GM19043 (cell line): ENCODE measurements around the gene AHI1.
"Not testable (repeated sequence)": the region's sequence is repeated elsewhere in the genome, so short reads cannot be mapped to it uniquely, and the experiment has no call there.

ENCODE experiments used
- ATAC-seq: cut with Tn5 transposase; IDR thresholded peaks from one replicate; pipeline ENCODE4 v1.9.1; 2021; ENCODE audit warnings: low read depth; ENCODE audit not compliant: unreplicated experiment

AHI1 gene

DNA sequence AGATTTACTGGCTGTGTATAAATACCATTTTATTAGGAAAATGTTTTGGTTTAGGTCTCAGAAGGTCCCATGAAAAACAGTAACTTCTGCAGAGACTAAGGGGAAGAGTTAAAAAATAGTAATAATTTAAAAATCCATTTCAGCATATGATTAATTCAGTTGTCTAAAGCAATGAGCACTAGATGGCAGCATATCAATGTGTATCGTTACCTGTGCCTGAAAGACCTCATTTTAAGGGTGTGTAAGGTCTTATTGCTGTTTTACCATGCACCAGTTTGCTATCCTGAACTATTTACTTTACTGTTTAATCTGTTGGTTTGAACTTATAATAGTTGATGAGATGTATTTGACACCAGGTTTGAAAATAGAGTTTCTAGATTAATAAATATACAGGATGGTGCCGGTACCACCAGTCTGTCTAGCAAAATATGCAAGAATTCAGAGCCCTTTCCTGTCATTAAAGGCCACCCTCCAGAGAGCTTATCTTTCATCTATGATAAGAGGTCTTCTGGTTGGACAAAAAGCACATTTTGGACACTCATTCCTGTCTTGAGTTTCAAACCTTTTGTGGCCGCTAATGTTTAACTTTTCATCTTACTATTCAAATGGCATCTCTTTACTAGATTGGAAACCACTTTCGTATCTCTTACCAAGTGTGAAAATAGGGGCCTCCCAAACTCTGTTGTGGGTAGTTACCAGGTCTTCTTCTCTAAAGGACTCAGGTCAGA is 8.9 kb upstream of the AHI1 start:
- peak; percentile 93 for ATAC-seq

DNA sequence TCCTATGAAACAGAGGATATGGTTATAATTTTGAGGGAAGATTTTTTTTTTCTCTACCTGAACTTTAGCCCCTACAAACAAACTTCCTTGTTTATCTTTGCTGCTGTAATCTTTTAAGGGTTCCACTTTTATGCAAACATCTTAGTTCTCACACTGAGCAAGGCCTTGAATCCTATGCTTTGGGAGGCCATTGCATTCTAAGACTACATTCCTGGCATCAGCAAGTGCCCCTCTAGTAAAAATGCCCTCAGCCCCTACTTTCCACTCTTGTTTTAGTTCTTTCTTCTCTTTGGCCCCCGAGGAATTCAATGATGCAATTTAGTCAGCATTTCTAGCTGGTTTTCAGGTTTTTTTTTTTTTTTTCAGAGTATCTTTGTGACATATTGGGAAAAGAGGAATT is 8.1 kb upstream of the AHI1 start:
- ATAC-seq = no peak

DNA sequence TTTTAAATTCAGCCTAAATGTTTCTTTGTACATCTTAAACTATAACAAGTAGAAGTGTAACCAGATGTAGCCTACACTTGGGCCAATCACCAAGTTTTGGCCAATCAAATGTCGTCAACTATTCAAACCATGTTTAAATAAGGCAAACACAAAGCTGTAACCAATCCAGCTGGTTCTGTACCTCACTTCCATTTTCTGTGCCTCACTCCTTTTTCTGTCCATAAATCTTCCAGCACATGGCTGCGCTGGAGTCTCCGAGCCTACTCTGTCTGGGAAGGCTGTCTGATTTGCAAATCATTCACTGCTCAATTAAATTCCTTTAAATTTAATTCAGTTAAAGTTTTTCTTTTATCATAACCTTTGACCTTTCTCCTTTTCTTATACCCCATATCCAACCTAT is 7.7 kb upstream of the AHI1 start:
- no peak for ATAC-seq

DNA sequence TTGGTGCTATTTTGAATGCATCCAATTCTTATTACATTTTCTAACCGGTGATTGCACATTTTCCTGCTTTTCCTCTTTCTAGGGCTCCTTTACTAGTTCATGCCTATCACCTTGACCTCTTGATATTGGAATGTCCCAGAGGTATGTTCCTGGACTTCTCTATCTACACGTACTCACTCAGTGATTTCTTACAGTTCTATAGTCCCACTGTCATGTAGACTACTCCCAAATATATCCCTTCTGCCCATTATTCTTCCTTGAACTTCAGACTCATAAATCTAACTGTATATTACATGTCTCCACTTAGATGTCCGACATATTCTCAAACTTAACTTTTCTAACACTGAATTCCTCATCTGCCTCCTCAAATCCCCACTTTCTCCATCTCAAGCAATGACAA is 7.2 kb upstream of the AHI1 start:
- no peak for ATAC-seq

DNA sequence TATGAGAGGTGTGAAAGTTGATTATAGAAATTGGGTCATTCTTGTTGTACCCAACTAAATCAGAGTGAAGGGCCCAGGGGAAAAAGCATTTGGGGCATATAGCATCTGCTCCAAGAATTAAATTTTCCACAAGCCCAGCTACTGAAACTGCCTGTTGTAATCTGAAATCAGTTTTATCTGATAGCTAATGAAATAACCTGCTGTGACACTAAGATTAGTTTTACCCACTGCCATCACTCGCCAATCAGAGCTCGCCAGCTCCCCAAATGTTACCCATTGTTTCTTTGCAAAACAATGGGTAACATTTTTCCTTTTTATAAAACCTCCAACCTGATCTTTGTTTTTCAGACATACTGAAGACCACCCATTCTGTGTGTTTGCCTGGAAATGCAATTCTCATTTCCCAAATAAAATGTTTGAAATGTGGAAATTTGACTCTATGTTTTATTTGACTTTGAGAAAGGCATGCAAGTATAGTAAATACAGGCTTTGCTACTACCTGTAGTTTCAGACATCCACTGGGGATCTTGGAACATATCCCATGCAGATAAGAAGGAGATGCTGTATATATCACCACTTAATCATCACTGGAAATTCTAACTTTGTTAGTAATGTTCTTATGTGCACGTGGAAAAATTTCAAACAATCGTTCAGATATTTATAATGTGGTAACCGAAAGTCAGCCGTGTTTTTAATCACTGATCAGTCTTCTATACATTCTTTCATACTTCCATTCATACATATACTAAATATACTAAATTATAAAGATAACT is 6.3 kb upstream of the AHI1 start:
- ATAC-seq = no peak

DNA sequence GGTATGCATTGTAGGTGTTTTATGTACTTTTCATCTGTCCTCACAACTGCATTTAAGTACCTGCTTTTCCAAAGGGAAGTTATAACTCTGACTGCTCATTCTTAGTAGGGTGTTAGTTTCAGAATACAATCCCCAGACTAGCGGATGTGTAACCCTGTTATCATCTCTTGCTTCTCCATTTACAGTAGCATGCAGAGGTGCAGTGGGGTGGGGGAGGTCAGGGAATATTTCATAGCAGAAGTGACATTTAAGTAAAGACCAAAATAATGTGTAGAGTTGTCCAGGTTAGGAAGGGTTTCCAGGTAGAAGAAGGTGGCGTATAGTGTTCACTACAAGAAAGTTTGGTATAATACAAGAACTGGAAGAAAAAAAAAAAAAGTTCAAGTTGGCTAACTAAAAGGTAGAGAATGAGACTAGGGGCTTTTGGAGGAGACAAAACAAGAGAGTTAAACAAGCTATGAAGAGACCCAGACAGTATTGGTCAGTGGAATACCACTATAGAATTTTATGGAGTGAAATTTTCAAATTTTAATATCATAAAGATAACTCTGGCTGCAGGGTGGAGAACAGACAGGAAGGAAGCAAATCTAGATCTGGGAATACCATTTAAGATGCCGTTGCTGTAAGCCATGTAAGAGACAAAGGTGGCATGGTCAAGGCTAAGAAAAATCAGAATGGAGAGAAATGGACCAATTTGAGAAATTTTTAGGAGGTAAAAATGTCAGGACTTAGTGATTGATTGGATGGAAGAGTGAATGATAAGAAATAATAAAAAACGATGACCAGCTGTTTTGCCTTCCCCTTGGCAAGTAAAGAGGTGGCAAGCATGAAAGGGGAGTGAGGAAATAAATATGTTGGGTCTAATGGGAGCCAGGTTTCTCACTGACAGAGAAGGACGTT is 2.2 kb upstream of the AHI1 start:
- no peak for ATAC-seq

DNA sequence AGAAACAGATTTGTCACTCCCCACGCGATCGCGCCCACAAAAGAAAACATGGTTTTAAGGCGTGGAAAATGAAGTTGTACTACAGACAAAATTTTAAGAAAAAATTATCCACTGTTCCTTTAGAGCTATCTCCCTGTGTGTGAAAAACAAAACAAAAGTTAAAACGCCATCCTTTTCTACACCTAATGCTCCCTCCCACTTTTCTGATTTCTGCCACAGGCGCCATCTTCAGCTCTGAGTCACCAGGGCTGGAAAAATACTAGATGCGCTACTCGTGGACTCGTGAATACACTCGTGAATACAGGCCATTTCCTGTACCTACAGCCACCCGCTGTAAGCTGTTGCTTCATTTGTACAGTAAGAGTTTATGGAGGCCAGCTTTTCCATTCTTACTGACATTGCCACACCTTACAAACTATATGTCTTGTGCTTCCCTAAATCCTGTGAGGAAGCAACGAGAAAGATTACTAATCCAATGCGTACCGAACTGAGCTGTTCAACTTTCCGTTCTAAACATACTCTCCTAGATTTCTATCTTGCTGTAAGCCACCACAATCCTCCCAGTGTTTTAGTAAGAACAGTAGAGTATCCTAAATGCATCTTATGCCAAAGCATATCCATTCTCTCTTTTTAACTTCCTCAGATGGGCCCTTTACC is 773 bp upstream of the AHI1 start:
- ATAC-seq = peak; percentile 34

DNA sequence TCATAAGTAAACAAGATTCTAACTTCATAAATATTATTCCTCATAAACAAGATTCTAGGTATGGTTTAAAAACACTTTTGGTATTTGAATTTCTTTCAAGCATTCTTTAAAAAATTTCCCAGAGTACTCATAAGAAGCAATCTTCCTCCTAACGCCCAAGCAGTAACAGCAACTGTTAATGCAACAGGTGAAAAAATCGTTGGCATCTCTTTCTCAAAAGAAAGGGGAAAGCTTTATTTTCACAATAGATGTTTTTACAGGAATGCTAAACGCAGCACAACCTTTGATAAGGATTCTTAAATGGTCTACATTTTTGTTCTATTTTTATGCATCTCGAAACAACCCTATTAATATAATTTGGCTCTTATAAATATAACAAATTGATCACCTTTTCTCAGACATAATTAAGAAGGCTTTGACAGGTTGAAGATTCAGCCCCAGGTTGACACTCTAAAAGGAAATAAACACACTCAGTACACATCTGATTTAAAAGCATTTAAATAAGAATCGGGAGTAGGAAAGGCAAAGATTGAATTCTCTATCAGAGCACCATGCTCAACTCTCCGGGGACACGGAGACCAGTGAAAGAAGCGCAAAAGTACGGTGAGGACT is 634 bp downstream of the AHI1 start:
- ATAC-seq = no peak

DNA sequence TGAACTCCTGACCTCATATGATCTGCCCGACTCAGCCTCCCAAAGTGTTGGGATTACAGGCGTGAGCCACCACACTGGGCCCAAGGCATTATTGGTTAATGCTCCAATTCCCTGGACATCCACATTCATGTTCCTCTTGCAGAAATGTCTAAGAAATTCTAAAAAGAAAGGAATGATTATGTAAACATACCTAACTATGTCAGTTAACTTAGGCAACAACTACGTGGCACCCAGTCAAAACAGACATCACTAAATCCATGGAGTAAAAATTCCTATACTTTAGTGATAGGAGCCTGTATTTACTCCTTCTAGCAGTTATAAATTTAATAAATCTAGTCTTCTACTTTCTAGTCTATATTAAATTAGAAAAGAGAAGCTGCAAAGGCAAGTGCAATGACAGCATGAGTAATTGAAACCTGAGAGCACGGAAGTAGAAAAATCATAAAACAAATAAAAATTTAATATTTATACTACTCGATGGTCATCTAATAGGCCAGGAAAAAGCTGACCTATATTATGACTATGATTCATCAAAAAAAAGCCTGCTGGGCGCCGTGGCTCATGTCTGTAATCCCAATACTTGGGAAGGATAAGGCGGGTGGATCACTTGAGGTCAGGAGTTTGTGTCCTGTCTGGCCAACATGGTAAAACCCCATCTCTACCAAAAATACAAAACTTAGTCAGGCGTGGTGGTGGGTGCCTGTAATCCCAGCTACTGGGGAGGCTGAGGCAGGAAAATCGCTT is 4.2 kb downstream of the AHI1 start:
- no peak for ATAC-seq

DNA sequence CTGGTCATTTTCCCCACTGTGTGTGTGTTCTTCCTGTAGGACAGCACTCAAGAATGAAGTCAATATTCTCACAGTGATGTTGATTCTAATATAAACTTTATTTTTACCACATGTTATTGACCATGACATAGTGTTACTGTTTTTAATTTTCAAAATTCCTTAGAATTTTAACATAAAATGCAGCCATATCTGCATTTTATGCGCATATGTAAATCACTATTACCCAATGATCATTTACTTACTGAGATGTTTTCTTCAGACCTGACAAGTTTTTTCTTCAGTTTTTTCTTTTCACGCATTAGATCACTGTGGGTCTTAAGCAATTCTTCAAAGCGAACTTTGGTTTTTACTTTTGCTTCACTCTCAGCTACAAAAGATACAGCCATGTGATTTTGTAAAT is 7.2 kb downstream of the AHI1 start:
- no peak for ATAC-seq

DNA sequence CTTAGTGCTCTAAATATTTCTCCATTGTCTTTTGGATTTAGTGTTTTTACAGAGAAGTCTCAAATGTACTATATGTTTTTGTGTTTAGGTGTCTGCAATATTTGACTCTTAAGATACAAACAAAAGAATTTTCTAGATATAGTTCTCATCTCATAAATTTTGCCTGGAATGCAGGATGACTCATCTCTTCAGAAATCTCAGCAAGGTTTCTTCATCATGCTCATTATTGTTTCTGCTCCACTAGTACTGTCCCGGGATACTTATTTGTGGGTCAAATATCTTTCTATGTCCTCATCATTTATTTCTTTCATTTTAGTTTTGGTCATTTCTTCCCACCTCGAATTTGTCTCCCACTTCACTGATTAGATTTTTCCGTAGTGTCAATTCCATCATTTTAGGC is 9.5 kb downstream of the AHI1 start:
- ATAC-seq = no peak

DNA sequence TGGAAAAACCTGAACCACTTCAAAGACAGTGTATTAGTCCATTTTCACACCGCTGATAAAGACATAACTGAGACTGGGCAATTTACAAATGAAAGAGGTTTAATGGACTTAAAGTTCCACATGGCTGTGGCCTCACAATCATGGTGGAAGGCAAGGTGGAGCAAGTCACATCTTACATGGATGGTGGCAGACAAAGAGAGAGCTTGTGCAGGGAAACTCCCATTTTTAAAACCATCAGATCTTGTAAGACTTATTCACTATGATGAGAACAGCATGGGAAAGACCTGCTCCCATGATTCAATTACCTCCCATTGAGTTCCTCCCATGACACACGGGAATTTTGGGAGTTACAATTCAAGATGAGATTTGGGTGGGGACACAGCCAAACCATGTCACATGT is 13.6 kb downstream of the AHI1 start:
- ATAC-seq = not testable (repeated sequence)

DNA sequence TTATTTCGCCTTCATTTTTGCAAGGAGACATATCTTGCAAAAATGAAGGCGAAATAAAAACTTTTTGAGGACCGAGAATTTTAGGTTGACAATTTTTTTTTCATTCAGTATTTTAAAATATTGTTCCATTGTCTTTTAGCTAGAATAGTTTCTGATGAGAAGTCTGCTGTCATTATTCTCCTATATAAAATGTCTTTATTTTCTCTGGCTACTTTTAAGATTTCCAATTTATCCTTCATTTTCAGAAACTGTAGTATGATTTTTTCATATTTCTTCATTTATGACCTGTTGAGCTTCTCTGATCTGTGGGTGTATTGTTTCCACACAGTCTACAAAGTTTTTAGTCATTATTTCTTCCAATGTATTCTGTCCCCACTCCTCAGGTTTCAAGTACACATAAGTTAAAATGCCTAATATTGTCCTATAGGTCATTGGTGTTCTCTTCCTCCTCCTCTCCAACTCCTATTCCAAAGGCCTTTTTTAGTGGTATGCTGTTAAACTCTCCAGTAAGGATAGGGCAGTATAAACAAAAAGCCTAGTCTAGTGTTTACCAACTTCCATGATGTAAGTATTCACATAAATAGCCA is 15.7 kb downstream of the AHI1 start:
- no peak for ATAC-seq

DNA sequence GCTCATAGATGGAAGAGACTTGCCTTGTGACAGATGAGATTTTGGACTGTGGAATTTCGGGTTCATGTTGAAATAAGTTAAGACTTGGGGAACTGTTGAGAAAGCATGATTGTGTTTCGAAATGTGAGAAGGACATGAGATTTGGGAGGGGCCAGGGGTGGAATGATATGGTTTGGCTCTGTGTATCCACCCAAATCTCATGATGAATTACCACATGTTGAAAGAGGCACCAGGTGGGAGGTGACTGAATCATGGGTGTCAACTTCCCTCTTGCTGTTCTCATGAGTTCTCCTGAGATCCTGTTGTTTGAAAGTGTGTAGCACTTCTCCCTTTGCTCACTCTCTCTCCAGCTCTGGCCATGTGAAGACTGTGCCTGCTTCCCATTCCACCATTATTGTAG is 17.9 kb downstream of the AHI1 start:
- no peak for ATAC-seq

DNA sequence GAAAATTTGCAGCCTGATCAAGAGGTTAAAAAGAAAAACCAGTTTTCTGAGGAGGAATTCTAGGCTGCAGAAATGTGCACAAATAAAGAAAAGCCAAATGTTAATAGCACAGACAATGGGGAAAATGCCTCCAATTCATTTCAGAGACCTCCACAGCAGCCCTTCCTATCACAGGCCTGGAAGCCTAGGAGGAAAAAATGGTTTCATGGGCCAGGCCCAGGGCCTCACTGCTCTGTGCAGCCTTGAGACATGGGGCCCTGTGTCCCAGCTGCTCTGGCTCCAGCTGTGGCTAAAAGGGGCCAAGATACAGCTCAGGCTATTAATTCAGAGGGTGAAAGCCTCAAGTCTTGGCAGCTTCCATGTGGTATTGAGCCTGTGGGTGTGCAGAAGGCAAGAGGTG is 18.9 kb downstream of the AHI1 start:
- ATAC-seq = no peak

DNA sequence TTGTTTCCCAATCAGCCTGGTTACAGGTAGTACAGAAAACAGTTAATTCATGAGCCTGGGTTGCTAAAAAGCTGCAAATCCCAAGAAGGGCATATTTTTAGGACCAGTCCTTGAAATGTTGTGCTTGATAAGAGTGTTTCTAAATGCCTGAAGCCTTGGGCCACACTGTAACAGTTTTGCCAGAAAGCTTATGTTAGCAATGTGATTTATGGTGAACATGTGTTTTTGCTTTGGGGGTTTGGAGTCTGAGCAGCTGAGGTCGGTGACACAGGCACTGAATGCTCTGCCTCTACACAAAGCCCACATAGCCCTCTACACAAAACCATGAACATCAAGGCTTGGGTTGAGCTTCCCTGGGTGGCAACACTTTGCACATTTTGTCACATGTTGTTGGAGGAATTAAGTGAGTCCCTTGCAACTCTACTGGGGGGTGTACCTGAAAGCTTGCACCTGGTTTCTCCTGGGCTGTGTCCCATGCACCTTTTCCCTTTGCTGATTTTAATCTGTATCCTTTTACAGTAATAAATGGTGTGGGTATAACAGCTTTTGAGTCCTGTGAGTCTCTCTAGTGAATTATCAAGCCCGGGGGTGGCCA is 22.2 kb downstream of the AHI1 start:
- no peak for ATAC-seq

DNA sequence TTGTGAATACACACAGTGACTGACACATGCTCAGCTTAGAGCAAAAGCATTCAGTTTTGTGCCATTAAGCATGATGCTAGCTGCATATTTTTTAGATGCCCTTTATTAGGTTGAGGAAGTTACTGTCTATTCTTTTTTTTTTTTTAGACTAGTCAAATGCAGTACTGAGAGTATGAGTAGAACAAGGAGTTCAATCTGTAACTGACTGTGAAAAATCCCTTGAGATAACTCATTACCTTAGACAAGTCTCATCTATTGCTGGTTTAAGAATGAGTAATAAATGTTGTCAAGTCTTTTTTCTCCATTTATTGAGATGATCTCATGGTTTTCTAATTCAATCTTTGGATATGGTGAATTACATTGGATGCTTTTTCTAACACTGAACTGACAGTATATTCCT is 23.2 kb downstream of the AHI1 start:
- ATAC-seq = no peak

DNA sequence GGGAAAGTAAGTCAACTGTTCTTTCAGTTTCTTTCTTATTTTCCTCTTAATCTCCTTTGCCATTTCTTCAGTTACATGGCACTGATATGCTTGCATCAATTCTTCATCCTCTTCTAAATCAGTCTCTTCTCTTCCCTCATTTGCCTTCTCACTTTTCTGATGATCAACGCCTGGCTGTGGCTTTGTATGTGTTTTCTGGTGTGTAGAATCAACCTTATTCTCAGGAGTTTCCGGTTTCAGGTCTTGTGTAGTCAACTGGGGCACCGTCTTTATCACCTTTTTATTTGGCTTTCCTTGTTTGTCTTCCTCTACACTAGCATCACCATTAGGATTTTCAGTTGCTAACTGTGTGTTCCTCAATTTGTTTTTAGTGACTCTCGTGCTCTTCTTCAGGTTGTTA is 31.6 kb downstream of the AHI1 start:
- no peak for ATAC-seq

DNA sequence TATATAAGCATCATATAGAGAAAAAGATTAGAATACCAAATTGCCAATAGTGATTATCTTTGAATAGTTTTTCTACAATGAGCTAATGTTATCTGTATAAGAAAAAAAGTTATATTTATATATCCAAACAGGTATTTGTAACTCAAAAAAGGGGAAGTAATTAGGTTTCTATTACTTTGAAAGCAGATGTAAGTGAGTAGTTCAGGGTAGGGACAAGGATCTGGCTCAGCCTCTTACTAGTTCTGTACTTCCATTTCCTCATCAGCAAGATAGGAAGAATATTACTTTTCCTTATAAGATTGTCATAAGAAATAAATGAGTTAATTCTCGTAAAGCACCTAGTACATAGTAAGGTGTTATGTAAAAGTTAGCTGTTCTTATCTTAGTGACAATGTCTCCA is 32.2 kb downstream of the AHI1 start:
- peak; percentile 75 for ATAC-seq
